ENCODE measurements around the gene NBPF15.
"Not testable (repeated sequence)": the region's sequence is repeated elsewhere in the genome, so short reads cannot be mapped to it uniquely, and the experiment has no call there.

Gene NBPF15, protein sequence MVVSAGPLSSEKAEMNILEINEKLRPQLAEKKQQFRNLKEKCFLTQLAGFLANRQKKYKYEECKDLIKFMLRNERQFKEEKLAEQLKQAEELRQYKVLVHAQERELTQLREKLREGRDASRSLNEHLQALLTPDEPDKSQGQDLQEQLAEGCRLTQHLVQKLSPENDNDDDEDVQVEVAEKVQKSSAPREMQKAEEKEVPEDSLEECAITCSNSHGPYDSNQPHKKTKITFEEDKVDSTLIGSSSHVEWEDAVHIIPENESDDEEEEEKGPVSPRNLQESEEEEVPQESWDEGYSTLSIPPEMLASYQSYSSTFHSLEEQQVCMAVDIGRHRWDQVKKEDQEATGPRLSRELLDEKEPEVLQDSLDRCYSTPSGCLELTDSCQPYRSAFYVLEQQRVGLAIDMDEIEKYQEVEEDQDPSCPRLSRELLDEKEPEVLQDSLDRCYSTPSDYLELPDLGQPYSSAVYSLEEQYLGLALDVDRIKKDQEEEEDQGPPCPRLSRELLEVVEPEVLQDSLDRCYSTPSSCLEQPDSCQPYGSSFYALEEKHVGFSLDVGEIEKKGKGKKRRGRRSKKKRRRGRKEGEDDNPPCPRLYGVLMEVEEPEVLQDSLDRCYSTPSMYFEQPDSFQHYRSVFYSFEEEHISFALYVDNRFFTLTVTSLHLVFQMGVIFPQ

GRCh38 chr1:144461136-144461759 is at the start of gene NBPF15:
NBPF15 (minus strand) TSS chr1:144461669; CDS start chr1:144440003, 21,666 bp downstream.
- peak; percentile 55 for DNase-seq

- not testable (repeated sequence) for DNase-seq
These were observed 35.0 kb upstream of the NBPF15 start for GRCh38 chr1:144496429-144496828.

DNA sequence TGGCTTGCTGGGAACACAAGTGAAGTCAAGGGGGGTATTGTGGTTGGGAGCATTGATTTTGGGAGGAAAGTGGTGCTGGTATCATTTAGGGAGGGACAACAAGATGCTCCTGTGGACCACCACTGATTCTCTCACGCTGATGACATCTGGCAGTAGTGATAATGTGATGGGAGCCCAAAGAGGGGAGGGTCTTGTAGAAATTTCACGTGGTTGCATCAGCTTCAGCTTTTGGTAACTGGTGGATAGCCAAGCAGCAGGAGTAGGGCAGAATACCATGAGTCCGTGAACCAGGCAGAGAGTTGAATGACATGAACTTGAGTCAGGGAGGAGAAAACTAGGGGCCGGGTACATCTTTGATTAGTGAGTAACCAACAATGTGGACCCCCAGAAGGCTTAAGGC is 32.7 kb upstream of the NBPF15 start:
- not testable (repeated sequence) for DNase-seq

DNA sequence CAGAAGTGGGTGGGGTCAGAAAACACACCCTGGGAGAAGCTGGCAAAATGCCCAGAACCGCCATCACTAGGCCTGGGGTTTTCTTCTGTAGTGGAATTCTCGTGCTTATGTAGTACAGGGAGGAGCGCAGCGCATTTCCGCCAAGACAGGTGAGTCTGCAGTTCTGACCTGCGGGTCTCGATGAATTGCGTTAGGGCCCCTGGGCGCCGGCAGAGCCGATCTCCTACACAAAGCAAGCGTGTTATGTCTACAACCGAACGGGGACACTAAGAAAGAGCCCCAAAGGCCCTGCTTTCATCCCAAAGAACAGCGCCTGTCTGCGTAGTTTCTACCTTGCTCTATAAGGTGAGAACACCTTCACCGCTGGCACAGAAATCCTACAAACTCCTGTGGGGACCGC is 28.9 kb upstream of the NBPF15 start:
- DNase-seq, result not testable (repeated sequence)

- DNase-seq, result not testable (repeated sequence)
These were observed 25.5 kb upstream of the NBPF15 start for GRCh38 chr1:144487002-144487401.

DNA sequence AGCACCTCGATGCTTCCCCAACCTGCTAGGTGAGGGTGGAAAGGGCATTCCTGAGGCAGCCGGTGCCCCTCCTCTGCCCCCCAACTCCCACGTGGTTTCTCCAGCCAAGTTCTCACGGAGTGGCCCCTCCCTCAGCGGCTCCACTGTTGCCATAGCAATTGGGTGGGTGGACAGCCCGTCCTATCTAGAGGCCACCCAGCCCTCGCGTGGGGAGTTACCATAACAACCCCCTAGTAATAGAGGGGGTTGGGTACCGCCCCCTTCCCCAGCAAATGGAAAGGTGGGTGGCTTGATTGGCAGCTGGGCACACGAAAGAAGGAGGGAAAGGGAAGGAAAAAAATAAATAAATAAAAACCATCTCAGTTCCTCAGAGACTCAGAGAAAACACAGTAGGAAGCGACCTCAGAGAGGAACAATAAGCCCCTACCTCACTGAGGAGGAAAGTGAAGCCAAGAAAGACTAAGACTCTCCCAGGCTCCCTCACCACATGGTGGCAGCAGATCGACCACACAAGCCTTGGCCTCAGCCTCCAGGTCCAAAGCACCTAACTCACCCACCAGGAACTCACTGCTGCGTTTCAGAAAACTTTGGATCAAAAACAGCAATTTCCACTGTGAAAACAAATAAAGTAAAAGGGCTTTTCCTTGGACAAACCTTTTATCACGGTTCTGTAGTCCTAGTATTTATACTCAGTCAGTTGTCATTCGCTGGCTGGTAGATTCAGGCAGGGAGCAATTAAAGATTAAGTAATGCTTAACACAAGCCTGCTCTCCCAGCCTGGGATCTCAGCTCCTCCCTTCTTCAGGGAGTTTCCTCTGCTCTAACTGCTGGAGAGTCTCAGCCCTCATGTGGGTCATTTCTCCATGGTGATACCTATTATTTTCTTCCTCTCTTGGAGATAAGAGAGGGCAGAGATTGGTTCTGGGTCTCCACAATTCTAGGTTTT is 23.9 kb upstream of the NBPF15 start:
- DNase-seq, result not testable (repeated sequence)

DNA sequence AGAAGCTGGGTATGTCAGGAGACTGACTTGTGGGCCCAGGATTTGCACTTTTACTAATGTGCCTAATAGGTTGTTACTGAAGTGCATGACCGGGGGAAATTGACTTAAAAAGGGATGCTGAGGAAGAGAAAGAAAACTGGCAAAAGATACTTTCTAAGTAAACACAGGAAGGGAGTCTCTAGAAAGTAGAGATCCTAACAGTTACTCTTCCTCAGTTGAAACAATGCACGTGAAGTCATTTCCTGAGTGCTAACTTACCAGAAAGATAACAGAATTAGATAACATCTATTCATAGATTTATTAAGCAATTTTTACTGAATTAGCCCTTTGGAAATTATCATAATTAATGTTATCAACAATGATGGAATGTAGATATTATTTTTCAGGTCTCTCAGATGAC is 12.4 kb upstream of the NBPF15 start:
- not testable (repeated sequence) for DNase-seq

- DNase-seq, result not testable (repeated sequence)
These were observed 10.0 kb upstream of the NBPF15 start for GRCh38 chr1:144471434-144471833.

DNA sequence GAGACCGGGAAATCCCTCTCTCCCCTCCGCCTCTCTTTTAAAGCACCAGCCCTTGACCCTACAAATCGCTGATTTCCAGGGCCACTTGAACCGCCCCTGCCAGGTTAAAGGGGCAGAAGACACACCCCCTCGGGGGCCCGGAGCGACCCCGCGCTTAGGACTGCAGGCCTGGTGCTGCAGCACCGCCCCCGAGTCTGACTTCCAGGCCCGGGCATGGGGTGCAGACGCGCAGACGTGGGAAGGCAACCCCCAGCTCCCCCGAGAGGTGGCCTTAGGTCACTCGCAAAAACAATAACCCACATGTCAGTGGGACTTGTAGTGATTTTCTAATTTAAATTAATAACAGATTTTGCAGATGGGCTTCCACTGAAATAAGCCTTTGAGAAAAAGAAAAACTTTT is 309 bp upstream of the NBPF15 start:
- not testable (repeated sequence) for DNase-seq

GRCh38 chr1:144460686-144461085 is 783 bp downstream of the NBPF15 start:
- not testable (repeated sequence) for DNase-seq

DNA sequence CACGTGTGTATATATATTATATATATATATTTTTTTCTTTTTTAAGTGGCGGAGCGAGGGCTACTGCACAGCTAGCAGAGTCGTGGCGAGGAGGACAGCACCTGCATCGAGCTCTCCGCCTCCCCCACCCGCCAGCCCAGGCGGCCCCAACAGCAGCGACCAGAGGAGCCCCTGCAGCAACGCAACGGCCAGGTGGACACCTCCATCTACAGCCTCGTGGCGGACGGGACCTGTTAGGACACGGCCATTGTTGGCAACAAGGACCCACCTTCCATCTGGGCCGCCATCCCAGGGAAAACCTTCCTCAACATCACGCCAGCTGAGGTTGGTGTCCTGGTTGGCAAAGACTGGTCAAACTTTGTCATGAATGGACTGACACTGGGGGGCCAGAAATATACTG is 19.1 kb downstream of the NBPF15 start:
- DNase-seq, result not testable (repeated sequence)

DNA sequence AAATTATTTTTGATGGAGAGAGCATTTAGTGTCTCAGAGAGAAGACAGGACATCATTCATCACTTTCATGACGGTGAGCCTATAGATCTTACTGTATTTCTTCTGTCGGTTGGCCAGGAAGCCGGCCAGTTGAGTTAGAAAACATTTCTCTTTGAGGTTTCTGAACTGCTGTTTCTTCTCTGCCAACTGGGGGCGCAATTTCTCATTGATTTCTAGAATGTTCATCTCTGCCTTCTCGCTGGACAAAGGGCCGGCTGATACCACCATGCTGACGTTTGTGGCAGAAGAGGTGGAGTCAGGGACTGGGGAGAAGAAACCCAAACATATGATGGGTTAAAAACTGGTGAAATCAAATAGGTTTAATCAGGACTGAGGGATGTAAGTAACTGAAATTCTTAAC is 21.7 kb downstream of the NBPF15 start:
- DNase-seq, result not testable (repeated sequence)

GRCh38 chr1:144418891-144419694 is 42.4 kb downstream of the NBPF15 start:
- DNase-seq, result peak; percentile 40

DNA sequence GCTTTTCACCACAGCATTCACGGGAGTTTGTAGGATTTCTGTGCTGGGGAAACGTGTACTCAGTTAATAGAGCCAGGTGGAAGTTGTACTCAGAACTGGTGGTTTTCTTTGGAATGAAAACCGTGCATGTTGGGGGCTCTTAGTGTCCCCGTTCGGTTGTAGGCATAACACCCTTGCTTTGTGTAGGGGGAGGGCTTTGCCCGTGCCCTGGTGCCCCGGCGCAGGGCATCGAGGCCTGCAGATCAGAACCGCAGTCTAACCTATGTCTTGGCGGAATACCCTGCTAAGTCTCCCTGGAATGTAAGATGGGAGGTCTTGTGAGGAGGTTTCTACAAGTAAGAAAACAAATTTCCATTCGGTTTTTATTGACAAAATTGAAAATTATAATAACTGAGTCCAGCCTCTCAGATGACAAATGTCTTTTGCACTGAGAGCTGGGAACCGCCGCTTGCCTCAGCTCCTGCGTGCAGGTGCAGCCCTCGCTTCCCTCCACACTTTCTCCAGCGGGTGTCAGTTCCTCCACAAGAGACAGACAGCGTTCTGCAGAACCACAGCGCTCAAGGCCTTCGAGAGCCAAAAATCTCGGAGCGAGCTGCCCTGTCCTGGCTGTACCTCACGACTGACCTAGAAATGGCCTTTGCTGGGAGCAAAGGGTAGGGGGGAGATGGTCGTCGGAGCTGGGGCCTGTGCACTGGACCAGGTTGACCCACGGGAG is 47.9 kb downstream of the NBPF15 start:
- DNase-seq, result not testable (repeated sequence)

DNA sequence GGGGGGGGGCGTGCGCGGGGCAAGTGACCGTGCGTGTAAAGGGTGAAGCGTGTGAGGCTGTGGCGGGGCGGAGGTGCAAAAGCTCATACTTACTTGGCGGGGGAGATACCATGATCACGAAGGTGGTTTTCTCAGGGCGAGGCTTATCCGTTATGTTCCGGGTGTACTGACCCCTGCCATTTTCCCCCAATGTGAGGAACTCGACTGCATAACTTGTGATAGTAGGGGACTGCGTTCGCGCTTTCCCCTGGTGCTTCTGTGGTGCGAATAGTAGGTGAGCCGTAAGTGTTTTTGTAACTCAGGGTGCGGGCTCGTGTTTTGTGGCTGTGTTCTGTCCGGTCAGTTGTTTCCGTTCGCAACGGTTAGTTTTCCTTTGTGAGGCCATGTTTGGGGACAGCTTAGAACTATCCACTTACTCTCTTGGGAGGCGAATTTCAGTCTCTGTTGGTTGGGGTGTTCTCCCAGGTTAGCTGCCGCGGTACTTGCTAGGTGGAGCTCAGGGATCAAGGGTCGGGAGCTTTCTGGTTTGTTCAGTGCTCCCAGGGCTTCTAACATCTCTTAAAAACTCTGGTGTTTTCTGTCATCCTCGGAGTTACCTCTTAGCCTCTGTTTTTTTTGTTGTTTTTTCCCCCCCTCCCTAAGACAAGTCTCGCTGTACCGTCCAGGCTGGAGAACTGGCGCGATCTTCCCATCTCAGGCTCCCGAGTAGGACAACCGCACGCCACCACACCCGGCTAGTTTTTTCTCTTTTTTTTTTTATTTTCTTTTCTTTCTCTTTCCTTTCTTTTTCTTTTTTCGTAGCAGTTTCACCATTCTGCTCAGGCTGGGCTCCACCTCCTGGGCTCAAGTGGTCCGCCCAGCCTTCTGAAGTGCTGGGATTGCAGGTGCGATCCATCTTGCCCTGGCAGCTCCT is 48.7 kb downstream of the NBPF15 start:
- DNase-seq, result peak; percentile 69

- DNase-seq, result peak; percentile 60
These were observed 49.4 kb downstream of the NBPF15 start for GRCh38 chr1:144412068-144412471.

GRCh38 chr1:144402807-144403206 is 58.7 kb downstream of the NBPF15 start:
- DNase-seq, result not testable (repeated sequence)

- not testable (repeated sequence) for DNase-seq
These were observed 89.8 kb downstream of the NBPF15 start for GRCh38 chr1:144371651-144372050.

All from activated T-cell treated with anti-CD3 and anti-CD28 coated beads for 4 hours (primary cell).